ENCODE measurements around the gene XAB2.

Gene XAB2

GRCh38 chr19:7603919-7604318 is 25.4 kb downstream of the XAB2 start:
- 0 out of 2 replicates have a peak, but pooled peaks cover 7% of the 10 kb centered on the region for H3K36me3 ChIP-seq (ENCODE audit: insufficient read depth, low read depth, low read length)
- no peak overlapping the region for H3K9ac ChIP-seq (ENCODE audit: low read depth, low read length)
- H3K9me3 ChIP-seq (ENCODE audit: insufficient read depth, low read depth, low read length) = no peaks in the 10 kb centered on the region
- no peak overlapping the region for H3K27ac ChIP-seq (ENCODE audit: low read length)
- H3K27me3 ChIP-seq (ENCODE audit: insufficient read depth, low read length) = no peaks in the 10 kb centered on the region
- no peak overlapping the region for H3K4me3 ChIP-seq (ENCODE audit: low read length)
- H3K4me1 ChIP-seq (ENCODE audit: insufficient read depth, low read length) = no peaks in the 10 kb centered on the region

- Histone ChIP-seq H3K4me1 (ENCODE audit: insufficient read depth, low read length) (no peaks in the 10 kb centered on the region), H3K9me3 (ENCODE audit: insufficient read depth, low read depth, low read length) (no peaks in the 10 kb centered on the region), H3K27me3 (ENCODE audit: insufficient read depth, low read length) (no peaks in the 10 kb centered on the region), H3K27ac (ENCODE audit: low read length) (no peak overlapping the region), H3K9ac (ENCODE audit: low read depth, low read length) (no peak overlapping the region), H3K4me3 (ENCODE audit: low read length) (no peak overlapping the region), H3K36me3 (ENCODE audit: insufficient read depth, low read depth, low read length) (0 out of 2 replicates have a peak, but pooled peaks cover under 1% of the 10 kb centered on the region)
These were observed 26.3 kb downstream of the XAB2 start for GRCh38 chr19:7602935-7603497.

GRCh38 chr19:7602240-7602934 is 27.0 kb downstream of the XAB2 start:
- Histone ChIP-seq H3K4me1 (ENCODE audit: insufficient read depth, low read length) (no peaks in the 10 kb centered on the region), H3K4me3 (ENCODE audit: low read length) (no peak overlapping the region), H3K9ac (ENCODE audit: low read depth, low read length) (no peak overlapping the region), H3K27ac (ENCODE audit: low read length) (no peak overlapping the region), H3K27me3 (ENCODE audit: insufficient read depth, low read length) (peaks cover 5% of the 10 kb centered on the region), H3K36me3 (ENCODE audit: insufficient read depth, low read depth, low read length) (no peaks in the 10 kb centered on the region), H3K9me3 (ENCODE audit: insufficient read depth, low read depth, low read length) (no peaks in the 10 kb centered on the region)

GRCh38 chr19:7600721-7601120 is 28.6 kb downstream of the XAB2 start:
- no peak overlapping the region for H3K4me3 ChIP-seq (ENCODE audit: low read length)
- peaks cover 16% of the 10 kb centered on the region for H3K27me3 ChIP-seq (ENCODE audit: insufficient read depth, low read length)
- H3K9me3 ChIP-seq (ENCODE audit: insufficient read depth, low read depth, low read length) = no peaks in the 10 kb centered on the region
- H3K36me3 ChIP-seq (ENCODE audit: insufficient read depth, low read depth, low read length) = no peaks in the 10 kb centered on the region
- H3K4me1 ChIP-seq (ENCODE audit: insufficient read depth, low read length) = no peaks in the 10 kb centered on the region
- no peak overlapping the region for H3K9ac ChIP-seq (ENCODE audit: low read depth, low read length)
- no peak overlapping the region for H3K27ac ChIP-seq (ENCODE audit: low read length)

GRCh38 chr19:7598180-7598579 is 31.2 kb downstream of the XAB2 start:
- Histone ChIP-seq H3K36me3 (ENCODE audit: insufficient read depth, low read depth, low read length) (no peaks in the 10 kb centered on the region), H3K9ac (ENCODE audit: low read depth, low read length) (no peak overlapping the region), H3K4me1 (ENCODE audit: insufficient read depth, low read length) (no peaks in the 10 kb centered on the region; the same call in 1 of the 2 replicates), H3K4me3 (ENCODE audit: low read length) (no peak overlapping the region), H3K27ac (ENCODE audit: low read length) (no peak overlapping the region), H3K9me3 (ENCODE audit: insufficient read depth, low read depth, low read length) (no peaks in the 10 kb centered on the region), H3K27me3 (ENCODE audit: insufficient read depth, low read length) (peaks cover 26% of the 10 kb centered on the region)

GRCh38 chr19:7597689-7598088 is 31.7 kb downstream of the XAB2 start:
- H3K9me3 ChIP-seq (ENCODE audit: insufficient read depth, low read depth, low read length) = no peaks in the 10 kb centered on the region

GRCh38 chr19:7596211-7596937 is 33.0 kb downstream of the XAB2 start:
- Histone ChIP-seq H3K36me3 (ENCODE audit: insufficient read depth, low read depth, low read length) (no peaks in the 10 kb centered on the region), H3K9me3 (ENCODE audit: insufficient read depth, low read depth, low read length) (no peaks in the 10 kb centered on the region), H3K9ac (ENCODE audit: low read depth, low read length) (peak overlapping the region; percentile 69; the same call in 1 of the 2 replicates), H3K27me3 (ENCODE audit: insufficient read depth, low read length) (peaks cover 26% of the 10 kb centered on the region), H3K4me1 (ENCODE audit: insufficient read depth, low read length) (no peaks in the 10 kb centered on the region; the same call in 1 of the 2 replicates), H3K27ac (ENCODE audit: low read length) (no peak overlapping the region), H3K4me3 (ENCODE audit: low read length) (peak overlapping the region; percentile 74)

More at GRCh38 chr19:7597689-7598088, 31.7 kb downstream of the XAB2 start:
- Histone ChIP-seq H3K4me3 (ENCODE audit: low read length) (no peak overlapping the region), H3K9ac (ENCODE audit: low read depth, low read length) (no peak overlapping the region), H3K27me3 (ENCODE audit: insufficient read depth, low read length) (peaks cover 26% of the 10 kb centered on the region), H3K4me1 (ENCODE audit: insufficient read depth, low read length) (no peaks in the 10 kb centered on the region; the same call in 1 of the 2 replicates), H3K36me3 (ENCODE audit: insufficient read depth, low read depth, low read length) (no peaks in the 10 kb centered on the region), H3K27ac (ENCODE audit: low read length) (no peak overlapping the region)

GRCh38 chr19:7595466-7596133 is 33.7 kb downstream of the XAB2 start, which contains the start of gene CAMSAP3:
TSS of gene CAMSAP3 (plus strand) at chr19:7595863. CDS start at chr19:7596003, 140 bp downstream.
- no peaks in the 10 kb centered on the region for H3K36me3 ChIP-seq (ENCODE audit: insufficient read depth, low read depth, low read length)
- no peaks in the 10 kb centered on the region; the same call in 1 of the 2 replicates for H3K4me1 ChIP-seq (ENCODE audit: insufficient read depth, low read length)
- no peak within 1 kb of the TSS for H3K27ac ChIP-seq (ENCODE audit: low read length)
- H3K9me3 ChIP-seq (ENCODE audit: insufficient read depth, low read depth, low read length) = no peaks in the 10 kb centered on the region
- H3K4me3 ChIP-seq (ENCODE audit: low read length) = peak within 1 kb of the TSS; percentile 80
- peak within 1 kb of the TSS; percentile 69; the same call in 1 of the 2 replicates for H3K9ac ChIP-seq (ENCODE audit: low read depth, low read length)
- peaks cover 26% of the 10 kb centered on the region for H3K27me3 ChIP-seq (ENCODE audit: insufficient read depth, low read length)

- H3K9ac ChIP-seq (ENCODE audit: low read depth, low read length) = no peak overlapping the region
- H3K4me3 ChIP-seq (ENCODE audit: low read length) = no peak overlapping the region
- H3K9me3 ChIP-seq (ENCODE audit: insufficient read depth, low read depth, low read length) = no peaks in the 10 kb centered on the region
- H3K4me1 ChIP-seq (ENCODE audit: insufficient read depth, low read length) = no peaks in the 10 kb centered on the region; the same call in 1 of the 2 replicates
- no peaks in the 10 kb centered on the region for H3K36me3 ChIP-seq (ENCODE audit: insufficient read depth, low read depth, low read length)
- peaks cover 8% of the 10 kb centered on the region for H3K27me3 ChIP-seq (ENCODE audit: insufficient read depth, low read length)
- no peak overlapping the region for H3K27ac ChIP-seq (ENCODE audit: low read length)
These were observed 39.1 kb downstream of the XAB2 start for GRCh38 chr19:7590256-7590655.

- Histone ChIP-seq H3K27ac (ENCODE audit: low read length) (no peak overlapping the region), H3K36me3 (ENCODE audit: insufficient read depth, low read depth, low read length) (no peaks in the 10 kb centered on the region), H3K27me3 (ENCODE audit: insufficient read depth, low read length) (peaks cover 5% of the 10 kb centered on the region; the same call in 1 of the 2 replicates)
These were observed 39.5 kb downstream of the XAB2 start for GRCh38 chr19:7589822-7590221.

GRCh38 chr19:7582446-7582845 is 46.9 kb downstream of the XAB2 start:
- no peaks in the 10 kb centered on the region for H3K4me1 ChIP-seq (ENCODE audit: insufficient read depth, low read length)
- peaks cover 9% of the 10 kb centered on the region; the same call in 1 of the 2 replicates for H3K27me3 ChIP-seq (ENCODE audit: insufficient read depth, low read length)
- H3K27ac ChIP-seq (ENCODE audit: low read length) = no peak overlapping the region
- no peaks in the 10 kb centered on the region for H3K36me3 ChIP-seq (ENCODE audit: insufficient read depth, low read depth, low read length)
- H3K9ac ChIP-seq (ENCODE audit: low read depth, low read length) = no peak overlapping the region
- H3K4me3 ChIP-seq (ENCODE audit: low read length) = no peak overlapping the region
- H3K9me3 ChIP-seq (ENCODE audit: insufficient read depth, low read depth, low read length) = no peaks in the 10 kb centered on the region

More at GRCh38 chr19:7589822-7590221, 39.5 kb downstream of the XAB2 start:
- no peak overlapping the region for H3K9ac ChIP-seq (ENCODE audit: low read depth, low read length)
- H3K4me1 ChIP-seq (ENCODE audit: insufficient read depth, low read length) = no peaks in the 10 kb centered on the region
- H3K4me3 ChIP-seq (ENCODE audit: low read length) = no peak overlapping the region
- H3K9me3 ChIP-seq (ENCODE audit: insufficient read depth, low read depth, low read length) = no peaks in the 10 kb centered on the region

Data from iPS-20b (cell line).